ENCODE data around the gene COLQ.
"Not testable (repeated sequence)": the region's sequence is repeated elsewhere in the genome, so short reads cannot be mapped to it uniquely, and the experiment has no call there.

The COLQ gene

GRCh38 chr3:15486020-15486419 lies 35.5 kb downstream of the COLQ start:
- no peak for TF ChIP-seq CTCF (conservative IDR thresholded peaks at IDR 0.05; ENCODE audit: low read depth, low read length)

GRCh38 chr3:15484551-15484950 lies 37.0 kb downstream of the COLQ start:
- DNase-seq (ENCODE audit: low read depth); H3K4me3 ChIP-seq (ENCODE audit: low read depth, low read length): not testable (repeated sequence)

More at GRCh38 chr3:15486020-15486419, 35.5 kb downstream of the COLQ start:
- no peak for DNase-seq (ENCODE audit: low read depth)
- no peak overlapping the region for H3K4me3 ChIP-seq (ENCODE audit: low read depth, low read length)

- no peak overlapping the region for H3K4me3 ChIP-seq (ENCODE audit: low read depth, low read length)
- no peak for DNase-seq (ENCODE audit: low read depth)
- no peak for TF ChIP-seq CTCF (conservative IDR thresholded peaks at IDR 0.05; ENCODE audit: low read depth, low read length)
Measured at GRCh38 chr3:15479400-15480224, 41.9 kb downstream of the COLQ start.

- no peak for TF ChIP-seq CTCF (conservative IDR thresholded peaks at IDR 0.05; ENCODE audit: low read depth, low read length)
- no peak overlapping the region for H3K4me3 ChIP-seq (ENCODE audit: low read depth, low read length)
- DNase-seq (ENCODE audit: low read depth), result no peak
Measured at GRCh38 chr3:15478640-15478979, 42.9 kb downstream of the COLQ start.

- DNase-seq (ENCODE audit: low read depth), result no peak
- H3K4me3 ChIP-seq (ENCODE audit: low read depth, low read length), result no peak overlapping the region
- TF ChIP-seq CTCF (conservative IDR thresholded peaks at IDR 0.05; ENCODE audit: low read depth, low read length), result no peak
Measured at GRCh38 chr3:15477951-15478639, 43.4 kb downstream of the COLQ start.

DNA sequence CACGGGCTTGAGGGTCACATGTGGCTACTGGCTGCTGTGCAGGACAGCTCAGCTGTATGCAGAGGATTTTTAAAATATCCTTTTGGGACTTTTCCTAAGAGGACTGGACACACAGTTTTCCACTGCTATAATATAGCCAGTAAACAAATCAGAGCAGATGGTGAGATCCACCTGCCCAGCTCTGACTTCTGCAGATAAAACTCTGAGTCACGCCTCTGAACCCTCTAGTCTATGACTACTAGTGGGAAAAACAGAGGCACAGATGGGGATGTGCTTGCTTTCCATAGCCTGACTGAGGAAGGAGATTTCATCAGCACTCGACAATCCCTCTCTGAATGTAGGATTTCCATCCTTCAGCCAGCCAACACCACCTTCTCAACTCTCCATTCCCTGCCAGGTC lies 45.1 kb downstream of the COLQ start:
- no peak overlapping the region for H3K4me3 ChIP-seq (ENCODE audit: low read depth, low read length)
- DNase-seq (ENCODE audit: low read depth), result peak; percentile 17
- TF ChIP-seq CTCF (conservative IDR thresholded peaks at IDR 0.05; ENCODE audit: low read depth, low read length), result no peak

GRCh38 chr3:15475161-15475560 lies 46.3 kb downstream of the COLQ start:
- no peak overlapping the region for H3K4me3 ChIP-seq (ENCODE audit: low read depth, low read length)
- no peak for DNase-seq (ENCODE audit: low read depth)
- no peak for TF ChIP-seq CTCF (conservative IDR thresholded peaks at IDR 0.05; ENCODE audit: low read depth, low read length)
